ENCODE measurements around the gene ARHGAP8.
"Not testable (repeated sequence)": the region's sequence is repeated elsewhere in the genome, so short reads cannot be mapped to it uniquely, and the experiment has no call there.

Gene ARHGAP8

DNA sequence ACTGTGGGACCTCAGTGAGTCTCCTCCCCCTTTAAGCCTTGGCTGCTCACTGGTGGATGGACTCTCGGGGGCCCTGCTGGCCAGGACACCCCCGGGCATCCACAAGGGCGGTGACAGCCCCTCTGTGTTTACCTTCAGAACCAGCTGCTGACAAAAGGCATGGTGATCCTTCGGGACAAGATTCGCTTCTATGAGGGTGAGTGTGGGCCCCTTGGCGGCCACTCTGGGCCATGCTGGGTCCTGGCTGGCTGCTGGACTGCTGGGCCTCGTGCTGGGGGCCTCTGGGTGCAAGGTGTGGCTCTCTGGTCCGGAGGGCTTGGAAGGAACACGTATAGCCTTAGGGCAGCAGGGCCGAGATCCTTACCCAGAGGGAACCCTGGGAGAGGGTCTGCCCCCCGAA lies 25.9 kb upstream of the ARHGAP8 start:
- no peak for DNase-seq

DNA sequence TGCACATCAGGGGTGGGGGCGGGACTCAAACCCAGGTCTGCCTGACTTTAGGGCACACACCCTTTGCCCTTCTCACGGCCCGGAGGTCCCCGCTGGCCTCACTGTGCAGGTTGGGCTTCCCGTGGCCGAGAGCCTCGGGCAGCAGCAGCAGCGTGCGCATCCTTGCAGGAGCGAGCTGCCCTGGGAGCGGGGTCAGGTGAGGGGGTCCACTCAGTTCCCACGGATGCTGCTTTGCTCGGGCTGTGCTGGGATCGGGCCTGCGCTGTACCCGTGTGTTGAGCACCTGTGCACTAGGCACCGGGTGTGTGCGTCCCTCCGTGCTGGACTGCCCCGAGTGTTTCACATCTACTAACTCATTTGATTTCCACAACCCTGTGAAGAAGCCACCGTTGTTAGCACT lies 25.2 kb upstream of the ARHGAP8 start:
- no peak for DNase-seq

DNA sequence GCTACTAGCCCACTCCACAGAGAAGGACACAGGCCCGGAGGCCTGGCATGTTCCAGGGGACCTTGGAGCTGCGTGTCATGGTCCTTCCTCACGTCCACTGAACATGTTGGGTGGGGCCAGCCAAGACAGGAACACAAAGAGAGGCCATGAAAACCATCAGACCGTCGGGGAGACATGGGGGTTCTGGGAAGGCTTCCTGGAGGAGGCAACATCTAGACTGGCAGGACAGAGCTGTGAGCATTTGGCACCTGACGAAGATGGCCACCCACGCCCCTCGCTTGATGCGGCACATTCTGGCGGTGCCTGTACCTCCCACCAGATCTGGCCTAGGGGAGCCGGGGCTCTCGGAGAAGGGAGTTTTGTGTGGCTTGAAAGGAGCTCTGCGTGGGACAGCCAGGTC lies 24.7 kb upstream of the ARHGAP8 start:
- DNase-seq: no peak

DNA sequence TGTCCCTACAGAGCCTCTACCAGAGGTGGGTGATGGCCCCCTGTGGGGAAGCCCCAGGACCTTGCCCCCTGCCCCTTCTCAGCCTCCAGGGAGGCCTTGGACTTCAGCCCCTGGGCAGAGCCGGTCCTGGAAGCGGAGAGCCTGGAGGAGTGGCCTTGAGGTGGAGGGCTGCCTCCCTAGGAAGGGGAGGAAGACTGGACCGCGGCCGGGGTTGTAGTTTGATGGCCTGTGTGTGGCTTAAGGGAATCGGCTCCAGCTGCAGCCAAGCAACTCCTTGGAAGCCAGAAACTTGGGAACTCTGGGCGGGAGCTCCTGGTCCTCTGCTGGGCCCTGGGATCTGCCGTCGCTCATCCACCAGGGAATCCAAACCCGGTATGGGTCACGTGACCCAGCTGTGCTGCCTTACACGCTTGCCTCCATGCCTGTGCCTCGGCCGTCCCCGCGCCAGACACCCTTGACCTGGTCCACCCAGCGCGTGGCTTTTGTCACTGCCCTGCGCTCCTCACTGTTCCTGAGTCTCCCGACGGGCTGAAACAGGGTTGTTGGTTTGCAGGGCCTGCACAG lies 23.5 kb upstream of the ARHGAP8 start:
- no peak for DNase-seq

DNA sequence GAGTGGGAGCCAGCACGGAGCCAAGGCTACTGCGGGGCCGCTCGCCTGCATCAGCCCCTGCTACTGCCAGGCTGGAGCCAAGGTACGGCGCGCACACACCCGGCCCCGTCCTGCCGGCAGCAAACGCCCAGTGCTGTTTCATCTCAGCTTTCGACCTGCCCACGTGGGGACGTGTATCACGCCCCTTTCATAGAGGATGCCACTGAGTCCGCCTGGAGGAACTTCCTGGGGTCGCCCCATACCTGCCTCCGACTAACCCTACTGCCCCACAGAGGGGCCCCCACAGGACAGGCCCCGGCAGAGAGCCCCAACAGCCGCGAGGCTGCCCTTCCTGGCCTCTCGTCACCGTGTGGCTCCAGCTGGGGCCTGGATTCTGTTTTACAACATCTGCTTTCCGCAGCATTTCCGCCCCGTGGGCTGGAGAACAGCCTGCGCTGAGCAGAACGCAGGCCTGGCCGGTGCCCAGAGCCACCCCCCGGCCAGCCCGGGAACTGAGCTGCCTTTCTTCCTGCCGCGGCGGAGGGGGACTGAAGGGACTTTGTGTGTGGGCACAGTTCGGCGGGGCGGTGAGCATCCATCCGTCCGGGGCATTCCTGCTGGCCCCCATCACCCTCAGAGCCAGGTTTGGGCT lies 22.9 kb upstream of the ARHGAP8 start:
- DNase-seq: no peak

DNA sequence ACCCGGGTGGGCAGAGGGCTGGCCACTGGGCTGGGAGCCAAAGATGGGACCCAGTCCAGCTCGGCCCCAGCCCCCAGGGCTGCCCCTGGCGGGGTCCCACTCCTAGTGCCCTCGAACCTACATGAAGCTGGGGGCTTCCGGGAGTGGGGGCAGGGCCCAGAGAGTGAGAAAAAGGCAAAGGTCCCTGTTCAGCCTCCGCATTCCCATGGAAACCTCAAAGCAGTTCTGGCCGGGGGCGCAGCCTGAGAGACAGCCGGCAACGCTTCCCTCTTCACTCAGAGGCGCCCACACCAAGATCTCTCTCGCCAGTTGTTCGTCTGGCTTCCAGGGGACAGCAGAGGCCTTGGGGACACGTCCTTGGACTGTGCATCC lies 22.4 kb upstream of the ARHGAP8 start:
- no peak for DNase-seq

DNA sequence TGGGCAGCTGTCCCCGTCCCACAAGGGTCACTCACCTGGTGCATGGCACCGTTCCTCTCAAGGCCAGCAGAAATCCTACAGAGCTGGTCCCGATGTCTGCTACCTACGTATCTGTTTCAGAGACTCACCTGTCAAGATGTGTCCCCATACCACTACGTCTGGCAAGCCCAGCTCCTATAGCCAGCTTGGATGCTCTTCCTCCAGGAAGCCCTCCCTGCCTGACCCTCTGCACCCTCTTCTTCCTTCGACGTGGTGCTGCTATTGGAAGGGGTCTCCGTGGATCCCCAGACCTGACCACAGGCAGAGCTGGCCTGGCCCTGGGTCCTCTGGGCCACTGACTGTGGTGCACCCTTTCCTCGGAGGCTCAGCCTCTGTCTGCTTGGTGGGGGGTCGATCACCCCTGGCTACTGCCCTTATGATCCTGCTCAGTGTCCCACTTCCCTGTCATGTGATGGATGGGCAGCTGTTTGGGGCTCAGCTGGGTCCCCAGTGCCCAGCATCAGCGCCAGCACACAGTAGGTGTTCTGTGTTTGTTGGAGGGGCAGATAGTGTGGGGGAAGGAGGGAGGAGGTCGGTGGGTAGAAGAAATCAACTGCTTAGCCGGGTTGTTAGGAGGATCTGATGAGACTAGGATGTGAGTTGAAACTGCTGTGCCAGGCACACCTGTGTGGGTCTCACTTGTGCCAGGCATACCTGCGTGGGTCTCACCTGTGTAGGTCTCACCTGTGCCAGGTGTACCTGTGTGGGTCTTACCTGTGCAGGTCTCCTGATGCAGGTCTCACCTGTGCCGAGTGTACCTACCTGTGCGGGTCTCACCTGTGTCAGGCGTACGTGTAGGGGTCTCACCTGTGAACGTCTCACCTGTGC lies 21.7 kb upstream of the ARHGAP8 start:
- no peak for DNase-seq

DNA sequence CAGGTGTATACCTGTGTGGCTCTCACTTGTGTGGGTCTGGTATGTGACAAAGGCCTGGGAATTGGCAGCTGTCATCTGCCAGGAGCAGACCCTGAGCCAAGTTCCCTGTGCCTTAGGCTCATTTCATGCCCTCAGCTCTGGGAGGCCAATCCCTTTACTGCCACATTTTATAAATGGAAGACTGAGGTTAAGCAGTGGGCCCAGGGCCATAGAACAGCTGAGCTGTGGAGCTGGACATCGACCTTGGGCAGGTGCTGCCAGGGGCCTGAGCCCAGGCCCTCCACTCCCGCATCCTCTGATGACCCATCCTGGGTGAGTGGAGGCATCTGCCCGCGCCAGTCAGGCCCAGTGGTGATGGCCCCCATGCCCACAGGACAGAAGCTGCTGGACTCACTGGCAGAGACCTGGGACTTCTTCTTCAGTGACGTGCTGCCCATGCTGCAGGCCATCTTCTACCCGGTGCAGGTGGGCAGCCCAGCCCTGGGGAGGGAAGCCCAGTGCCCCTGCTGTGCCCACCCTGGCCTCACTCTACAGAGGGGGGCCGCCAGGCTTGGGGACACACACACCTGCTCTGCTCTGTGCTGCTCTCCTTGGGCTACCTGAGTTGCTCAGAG lies 20.9 kb upstream of the ARHGAP8 start:
- no peak for DNase-seq

DNA sequence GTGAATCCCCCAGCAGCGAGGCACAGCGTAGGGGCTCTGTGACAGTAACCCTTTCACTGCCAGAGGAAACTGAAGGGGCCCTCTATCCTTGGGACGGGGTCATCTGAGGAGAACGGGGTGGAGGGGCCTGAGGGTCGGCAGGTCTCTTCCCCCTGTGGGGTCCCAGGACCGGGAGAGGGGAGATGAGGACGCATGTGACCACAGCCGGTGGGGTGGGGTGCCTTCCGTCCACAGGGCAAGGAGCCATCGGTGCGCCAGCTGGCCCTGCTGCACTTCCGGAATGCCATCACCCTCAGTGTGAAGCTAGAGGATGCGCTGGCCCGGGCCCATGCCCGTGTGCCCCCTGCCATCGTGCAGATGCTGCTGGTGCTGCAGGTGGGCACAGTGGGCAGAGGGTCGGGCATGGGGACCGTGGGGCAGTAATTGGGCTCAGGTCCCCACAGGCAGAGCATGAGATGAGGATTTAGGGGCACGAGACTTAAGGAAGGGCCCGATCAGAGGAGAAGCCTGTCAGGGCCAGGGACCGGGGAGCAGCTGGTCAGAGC lies 20.3 kb upstream of the ARHGAP8 start:
- no peak for DNase-seq

DNA sequence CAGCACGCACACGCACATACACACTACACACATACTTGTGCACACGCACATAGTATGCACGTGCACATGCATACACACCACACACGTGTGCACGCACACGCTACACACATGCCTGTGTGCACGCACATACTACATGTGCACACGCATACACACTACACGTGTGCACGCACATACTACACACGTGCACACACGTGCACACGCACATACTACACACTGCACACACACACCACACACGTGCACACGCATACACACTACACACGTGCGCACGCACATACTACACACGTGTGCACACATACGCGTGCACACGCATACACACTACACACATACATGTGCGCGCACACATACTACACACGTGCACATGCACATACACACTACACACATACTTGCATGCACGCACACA lies 19.7 kb upstream of the ARHGAP8 start:
- no peak for DNase-seq

DNA sequence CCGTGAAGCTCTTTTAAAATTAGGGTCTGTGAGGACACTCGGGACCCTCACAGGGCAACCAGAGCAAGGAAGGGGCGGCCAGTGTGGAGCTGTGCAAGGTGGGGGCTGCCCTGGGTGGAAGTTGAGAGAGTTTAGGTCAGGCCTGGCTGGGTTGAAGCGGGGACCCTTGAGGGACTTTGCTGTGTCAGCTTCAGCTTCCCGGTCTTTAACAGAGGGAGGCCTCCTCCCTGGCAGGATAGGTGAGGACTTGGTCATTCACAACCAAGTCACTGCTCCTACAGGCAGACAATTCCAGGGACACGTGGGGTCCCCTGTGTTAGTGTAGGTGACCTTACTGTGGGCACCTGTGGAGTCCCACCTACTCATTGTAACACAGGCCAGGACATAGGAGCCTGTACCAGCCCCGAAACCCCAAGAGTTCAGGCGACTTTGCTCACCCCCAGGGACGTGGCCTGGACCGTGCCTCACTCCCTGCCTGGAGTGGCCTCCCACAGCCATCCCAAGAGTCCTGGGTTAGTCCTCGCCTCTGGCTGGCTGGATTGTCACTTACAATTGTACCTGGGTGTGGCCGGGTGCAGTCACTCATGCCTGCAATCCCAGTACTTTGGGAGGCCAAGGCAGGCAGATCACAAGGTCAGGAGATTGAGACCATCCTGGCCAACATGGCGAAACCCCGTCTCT lies 18.8 kb upstream of the ARHGAP8 start:
- no peak for DNase-seq

DNA sequence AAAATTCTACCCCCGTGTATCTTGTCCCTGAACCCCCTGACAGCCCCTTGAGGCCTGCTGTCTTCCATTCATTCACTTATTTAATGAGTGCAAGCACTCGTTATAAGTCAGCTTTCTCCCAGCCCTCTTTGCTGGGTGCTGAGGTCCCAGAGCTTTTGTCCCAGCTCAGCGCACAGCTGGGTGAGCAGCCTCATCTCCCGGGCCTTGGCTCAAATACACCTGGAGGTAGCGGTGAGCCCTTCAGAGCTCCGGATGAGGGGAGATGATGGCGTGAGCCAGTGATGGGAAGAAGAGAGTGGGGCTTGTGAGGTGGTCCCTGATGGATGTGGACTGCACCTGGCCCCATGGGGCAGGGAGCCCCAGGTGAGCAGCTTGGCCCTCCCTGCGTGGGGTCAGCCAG lies 18.1 kb upstream of the ARHGAP8 start:
- no peak for DNase-seq

DNA sequence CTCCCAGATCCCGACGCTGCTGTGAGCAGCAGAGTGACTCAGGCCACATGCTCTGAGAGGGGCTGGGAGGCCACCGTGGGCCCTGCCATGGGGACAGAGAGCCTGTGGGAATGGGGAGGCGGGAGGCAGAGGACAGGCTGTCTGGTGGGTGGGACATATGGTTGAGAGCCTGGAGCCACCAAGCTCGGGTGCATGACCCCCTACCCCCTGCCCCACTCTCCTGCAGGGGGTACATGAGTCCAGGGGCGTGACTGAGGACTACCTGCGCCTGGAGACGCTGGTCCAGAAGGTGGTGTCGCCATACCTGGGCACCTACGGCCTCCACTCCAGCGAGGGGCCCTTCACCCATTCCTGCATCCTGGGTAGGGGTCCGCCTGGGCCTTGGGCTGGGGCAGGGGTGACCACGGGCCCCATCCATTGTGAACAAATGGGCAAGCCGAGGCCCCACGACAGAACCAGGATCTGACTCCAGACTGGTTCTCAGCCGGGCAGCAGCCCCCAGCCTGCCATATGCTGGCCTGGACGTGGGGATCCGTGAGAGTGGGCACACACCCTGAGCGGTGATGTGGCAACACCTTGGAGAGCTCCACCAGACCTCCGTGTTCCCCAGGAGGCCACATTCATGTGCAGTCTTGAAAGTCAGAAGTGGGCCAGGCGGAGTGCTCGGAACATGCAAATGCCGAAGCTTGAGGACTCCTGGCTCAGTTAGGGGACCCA lies 17.4 kb upstream of the ARHGAP8 start:
- DNase-seq: no peak

DNA sequence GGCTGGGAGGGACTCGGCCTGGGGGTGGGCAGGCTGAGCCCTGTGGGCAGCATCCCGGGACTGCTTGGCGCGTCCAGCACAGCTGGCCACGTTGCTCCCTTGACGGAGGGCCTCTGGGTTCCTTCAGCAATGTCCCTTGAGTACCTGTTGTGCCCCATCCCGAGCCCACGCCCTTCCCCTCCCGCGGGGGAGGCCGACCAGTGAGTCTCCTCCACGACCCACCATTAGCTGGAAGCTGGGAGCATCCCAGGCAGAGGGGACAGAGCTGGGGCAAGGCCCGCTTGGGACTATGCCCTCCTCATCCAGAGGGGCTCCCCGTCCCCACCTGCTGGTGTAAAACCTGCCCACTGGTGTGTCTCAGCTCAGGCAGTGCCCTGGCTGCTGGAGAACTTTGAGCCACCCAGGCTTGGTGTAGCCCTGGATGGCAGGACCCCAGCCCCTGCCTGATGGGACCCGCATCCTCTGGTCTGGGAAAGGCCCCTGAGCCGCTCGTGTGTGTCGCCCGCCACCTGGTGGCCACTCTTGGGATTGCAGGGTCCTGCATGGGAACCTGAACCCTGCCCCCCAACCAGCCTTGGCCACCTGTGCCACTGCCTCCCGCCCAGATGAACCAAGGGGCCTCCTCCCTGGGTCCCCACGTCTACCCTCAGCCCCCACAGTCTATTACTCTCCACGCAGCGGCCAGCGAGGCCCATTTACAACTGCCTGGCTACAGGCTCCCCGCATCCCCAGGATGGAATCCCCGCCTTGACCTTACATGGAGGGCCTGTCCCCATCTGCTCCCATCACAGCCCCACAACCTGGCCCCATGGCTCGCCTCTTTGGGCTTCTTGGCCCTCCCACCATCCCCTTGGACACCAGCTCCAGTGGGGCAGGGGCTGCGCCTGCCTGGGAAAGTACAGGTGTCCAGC lies 16.6 kb upstream of the ARHGAP8 start:
- DNase-seq: no peak

DNA sequence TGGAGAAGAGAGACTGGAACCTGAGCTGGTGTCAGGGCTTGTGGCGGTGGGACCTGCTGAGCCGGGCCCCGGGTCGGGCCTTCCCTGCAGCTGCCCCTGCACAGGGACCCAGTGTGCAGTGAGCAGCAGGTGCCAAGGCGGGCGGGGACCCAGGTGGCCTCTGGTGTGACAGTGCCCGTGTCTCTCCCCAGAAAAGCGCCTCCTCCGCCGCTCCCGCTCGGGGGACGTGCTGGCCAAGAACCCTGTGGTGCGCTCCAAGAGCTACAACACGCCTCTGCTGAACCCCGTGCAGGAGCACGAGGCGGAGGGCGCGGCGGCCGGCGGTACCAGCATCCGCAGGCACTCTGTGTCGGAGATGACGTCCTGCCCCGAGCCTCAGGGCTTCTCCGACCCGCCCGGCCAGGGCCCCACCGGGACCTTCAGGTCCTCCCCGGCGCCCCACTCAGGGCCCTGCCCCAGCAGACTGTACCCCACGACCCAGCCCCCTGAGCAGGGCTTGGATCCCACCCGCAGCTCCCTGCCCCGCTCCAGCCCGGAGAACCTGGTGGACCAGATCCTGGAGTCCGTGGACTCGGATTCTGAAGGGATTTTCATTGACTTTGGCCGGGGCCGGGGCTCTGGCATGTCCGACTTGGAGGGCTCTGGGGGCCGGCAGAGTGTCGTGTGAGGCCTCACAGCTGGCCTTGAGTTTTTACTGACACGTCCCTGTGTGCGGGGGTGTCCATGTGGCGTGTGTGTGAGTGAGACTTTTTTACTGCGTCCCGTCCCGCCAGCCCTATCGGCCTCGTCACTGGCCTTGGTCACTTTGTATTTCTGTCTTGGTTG lies 15.6 kb upstream of the ARHGAP8 start:
- no peak for DNase-seq

DNA sequence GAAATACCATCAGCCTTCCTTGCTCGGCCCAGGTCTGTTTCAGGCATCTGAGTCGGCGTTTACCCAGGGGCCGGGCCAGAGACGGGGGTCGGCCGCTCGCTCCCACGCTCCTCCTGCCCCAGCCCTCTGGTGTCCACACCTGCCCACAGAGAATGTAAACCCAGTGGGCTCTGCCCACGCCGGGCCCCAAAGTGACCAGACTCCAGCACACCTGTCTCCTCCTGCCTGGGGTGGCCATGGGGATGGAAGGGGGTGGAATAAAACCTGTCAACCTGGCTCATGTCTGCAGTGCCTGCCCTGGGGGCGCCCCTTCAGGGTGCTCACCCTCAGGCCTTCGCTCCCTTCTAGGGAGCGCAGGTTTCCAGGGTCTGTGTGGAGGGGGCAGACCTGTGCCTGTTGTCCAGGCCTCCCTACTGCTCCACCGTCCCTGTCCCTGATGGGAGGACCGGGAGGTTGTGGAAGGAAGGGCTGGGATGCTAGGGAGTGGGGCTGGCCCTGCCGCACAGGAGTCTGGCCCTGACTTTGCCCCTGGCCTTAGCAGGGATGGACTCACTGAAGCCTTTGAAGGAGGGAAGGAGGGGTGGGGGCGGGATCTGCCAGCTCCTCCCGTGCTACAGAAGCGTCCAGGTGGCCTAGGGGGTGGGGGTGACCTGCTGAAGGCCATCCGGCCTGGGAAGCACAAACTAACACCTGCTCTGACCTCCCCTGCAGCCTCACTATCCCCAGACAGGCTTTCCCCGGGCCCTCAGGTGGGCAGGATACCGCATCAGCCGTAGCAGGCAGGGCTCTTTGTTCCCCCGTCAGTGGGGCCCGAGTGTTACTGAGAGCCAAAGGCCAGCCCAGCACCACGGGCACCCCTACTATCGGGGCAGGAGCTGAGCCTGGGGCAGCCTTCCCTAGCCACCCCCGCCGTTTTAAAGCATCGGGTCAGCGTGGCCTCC lies 14.7 kb upstream of the ARHGAP8 start:
- no peak for DNase-seq

DNA sequence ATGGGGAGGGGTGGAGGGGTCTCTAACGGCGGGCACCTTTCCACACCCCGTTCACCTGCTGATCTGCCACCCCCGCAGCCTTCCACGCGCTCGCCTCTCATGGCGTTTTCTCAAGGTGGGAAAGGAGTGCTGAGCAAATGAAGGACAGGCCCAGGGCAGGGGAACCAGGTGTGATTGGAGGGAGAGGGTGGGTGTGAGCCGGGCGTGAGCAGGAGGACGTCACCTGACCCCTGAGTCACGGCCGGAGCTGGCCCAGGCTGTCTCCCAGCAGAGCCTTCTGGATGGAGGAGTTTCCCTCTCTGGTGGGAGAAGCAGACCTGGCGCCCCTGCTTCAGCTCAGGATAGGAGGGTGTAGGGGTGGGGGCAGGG lies 14.0 kb upstream of the ARHGAP8 start:
- DNase-seq: no peak

DNA sequence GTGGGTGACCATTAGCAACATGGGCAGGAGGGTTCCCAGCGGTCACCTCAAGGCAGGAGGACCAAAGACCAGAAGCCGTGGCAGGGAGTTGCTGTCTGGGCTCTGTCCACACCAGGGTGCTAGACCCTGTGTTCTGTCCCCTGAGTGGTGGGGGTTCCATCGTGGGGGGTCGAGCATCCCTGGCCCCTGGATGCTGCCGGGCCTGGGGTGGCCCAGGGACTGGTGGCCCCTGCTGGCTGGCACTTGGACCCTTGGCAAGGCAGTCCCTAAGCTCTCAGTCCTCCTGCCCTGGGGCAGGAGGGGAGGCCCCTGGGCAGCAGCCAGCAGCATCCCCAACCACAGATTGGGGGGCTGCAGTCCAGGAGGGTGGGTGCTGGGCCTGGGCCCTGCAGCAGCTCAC lies 13.4 kb upstream of the ARHGAP8 start:
- no peak for DNase-seq

DNA sequence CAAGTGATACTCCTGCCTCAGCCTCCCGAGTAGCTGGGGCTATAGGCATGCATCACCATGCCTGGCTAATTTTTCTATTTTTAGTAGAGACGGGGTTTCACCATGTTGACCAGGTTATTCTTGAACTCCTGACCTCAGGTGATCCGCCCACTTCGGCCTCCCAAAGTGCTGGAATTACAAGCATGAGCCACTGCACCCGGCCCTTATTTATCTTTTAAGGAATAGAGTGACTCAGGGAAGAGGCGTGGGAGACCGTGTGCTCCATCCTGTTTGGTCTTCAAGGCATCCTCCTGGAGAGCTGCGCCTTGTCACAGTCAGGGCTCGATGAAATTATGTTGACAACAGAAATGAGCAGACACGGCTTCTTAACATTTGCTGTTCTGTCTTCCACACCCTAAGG lies 12.7 kb upstream of the ARHGAP8 start:
- DNase-seq: not testable (repeated sequence)

Measured in NCI-H2227 treated with DMSO at 0.1 percent for 48 hours (cell line).